Endothelial cell of umbilical vein (primary cell): ENCODE measurements around the gene ETFDH. TPM values are rescaled to one million over a fixed set of nuclear protein-coding genes. Genes with fewer than 3 reads are reported as not detected.

Source experiments
- BruUV-seq: library from RNA; stranded (reverse); fragments of 400-500 nt; replicated peaks from 2 replicates; lab custom pipeline; 2021; lab: Mats Ljungman, UMichigan
- CTCF ChIA-PET: fragments of 300-600, 350-600 bp; sonication (Branson Sonifier 250); formaldehyde crosslinking; loops from one replicate; lab custom pipeline; 2021; ENCODE audit warnings: antibody characterized with exemption, inconsistent platforms; lab: Charles Lee
- POLR2A ChIA-PET: fragments of 300-600, 350-600 bp; sonication (Branson Sonifier 250); formaldehyde crosslinking; loops from one replicate; lab custom pipeline; 2021; ENCODE audit warnings: antibody characterized with exemption, inconsistent platforms; lab: Charles Lee
- DNase-seq: peaks from one replicate; pipeline ENCODE4 v3.0.0-alpha.2; 2011; ENCODE audit warnings: low read depth, low spot score
- FAIRE-seq: peaks from 2 replicates; lab custom pipeline; 2011; peaks lifted over from hg19 to GRCh38; lab: Jason Lieb, UNC
- H2AFZ ChIP-seq: 2 replicates; pipeline ENCODE4 v1.6.0; 2012; ENCODE audit warnings: low read depth, low read length, control low read depth, inconsistent platforms
- H3K27ac ChIP-seq: 2 replicates; pipeline ENCODE4 v1.5.1; 2011; ENCODE audit warnings: low read depth, mild to moderate bottlenecking, control low read depth, low read length, moderate library complexity; ENCODE audit not compliant: insufficient read depth
- H3K27me3 ChIP-seq, 2 experiments: 2 replicates each; pipeline versions ENCODE4 v1.6.0 to v1.6.1; 2011; ENCODE audit warnings: low read length in 2 of 2, mixed read lengths in 1 of 2; ENCODE audit not compliant: control insufficient read depth in 2 of 2, insufficient read depth in 2 of 2
- H3K36me3 ChIP-seq, 2 experiments: 2 replicates in 1 of 2; 3 replicates in 1 of 2; pipeline ENCODE4 v1.5.1; 2011; ENCODE audit warnings: low read length in 2 of 2, mild to moderate bottlenecking in 1 of 2, moderate library complexity in 1 of 2; ENCODE audit not compliant: control insufficient read depth in 2 of 2, insufficient read depth in 2 of 2; ENCODE audit errors: extremely low read depth in 1 of 2
- H3K4me1 ChIP-seq: 3 replicates; pipeline ENCODE4 v1.5.1; 2011; ENCODE audit warnings: mild to moderate bottlenecking, low read length; ENCODE audit not compliant: control insufficient read depth, insufficient read depth; ENCODE audit errors: extremely low read depth
- H3K4me2 ChIP-seq: 2 replicates; pipeline ENCODE4 v1.6.1; 2011; ENCODE audit warnings: low read length, control low read depth, mixed read lengths; ENCODE audit not compliant: insufficient read depth
- H3K4me3 ChIP-seq, 3 experiments: fragments of 200-600 bp in 1 of 3; sonication (generic), shearing (Covaris generic) in 1 of 3; replicated peaks in 1 of 3; 2 replicates each; pipeline ENCODE4 v1.5.1; 2011 to 2016; ENCODE audit warnings: control low read depth in 3 of 3, low read length in 3 of 3, mild to moderate bottlenecking in 2 of 3, inconsistent platforms in 1 of 3, low read depth in 1 of 3, moderate library complexity in 1 of 3; ENCODE audit not compliant: insufficient read depth in 1 of 3
- H3K79me2 ChIP-seq: 2 replicates; pipeline ENCODE4 v1.6.0; 2012; ENCODE audit warnings: low read length, inconsistent platforms; ENCODE audit not compliant: control insufficient read depth, insufficient read depth
- H3K9ac ChIP-seq: replicated peaks from 2 replicates; pipeline ENCODE3; 2011; ENCODE audit warnings: low read length, control low read depth; ENCODE audit not compliant: insufficient read depth; ENCODE audit errors: extremely low read depth
- H3K9me1 ChIP-seq: replicated peaks from 3 replicates; pipeline ENCODE4 v1.6.0; 2011; ENCODE audit warnings: mild to moderate bottlenecking, low read length; ENCODE audit not compliant: control insufficient read depth, insufficient read depth; ENCODE audit errors: extremely low read depth
- H3K9me3 ChIP-seq: replicated peaks from 2 replicates; pipeline ENCODE4 v1.5.1; 2012; ENCODE audit warnings: low read length, inconsistent platforms; ENCODE audit not compliant: control insufficient read depth, insufficient read depth
- H4K20me1 ChIP-seq: replicated peaks from 2 replicates; pipeline ENCODE3; 2011; ENCODE audit warnings: mild to moderate bottlenecking, low read length; ENCODE audit not compliant: control insufficient read depth, insufficient read depth; ENCODE audit errors: extremely low read depth
- EZH2 ChIP-seq: IDR thresholded peaks from 2 replicates; pipeline ENCODE4 v1.6.1; 2012; ENCODE audit warnings: borderline replicate concordance, low read depth, mild to moderate bottlenecking, moderate library complexity, low read length, inconsistent platforms; ENCODE audit not compliant: severe bottlenecking
- FOS ChIP-seq: IDR thresholded peaks from 2 replicates; pipeline ENCODE4 v1.6.1; 2011; ENCODE audit warnings: mild to moderate bottlenecking, low read length, moderate library complexity, borderline replicate concordance; ENCODE audit not compliant: insufficient read depth
- GATA2 ChIP-seq: IDR thresholded peaks from 2 replicates; pipeline ENCODE4 v1.7.0; 2011; ENCODE audit warnings: low read depth, mild to moderate bottlenecking, moderate library complexity, mixed read lengths, low read length; ENCODE audit not compliant: insufficient read length, insufficient read depth
- JUN ChIP-seq: IDR thresholded peaks from 2 replicates; pipeline ENCODE4 v1.6.1; 2011; ENCODE audit warnings: borderline replicate concordance, low read depth; ENCODE audit not compliant: insufficient read length, insufficient read depth
- MYC ChIP-seq: IDR thresholded peaks from one replicate; pipeline ENCODE4 v1.6.1; 2011; ENCODE audit warnings: mild to moderate bottlenecking, low read depth, low read length
- POLR2A ChIP-seq: IDR thresholded peaks from 2 replicates; pipeline ENCODE4 v1.6.1; 2012; ENCODE audit warnings: low read depth, mild to moderate bottlenecking, control low read depth, low read length
- POLR2AphosphoS5 ChIP-seq: IDR thresholded peaks from 2 replicates; pipeline ENCODE4 v1.6.1; 2012; ENCODE audit warnings: low read depth, mild to moderate bottlenecking, control low read depth, low read length, moderate library complexity; ENCODE audit not compliant: insufficient read depth
- dilution Hi-C: fragments of 300-500 bp; cut with MboI; formaldehyde crosslinking; loops from one replicate; pipeline ENCODE4 v1.15.0; 2019; ENCODE audit warnings: low sequenced_read_pairs; ENCODE audit not compliant: extremely low pct_ligation_motif_present
- intact Hi-C: fragments of 100-400 bp; cut with micrococcal nuclease; formaldehyde crosslinking; loops from one replicate; pipeline ENCODE4 v1.10.0; 2022
- polyA plus RNA-seq, 4 experiments: library from polyadenylated mRNA; depleted of rRNA in 3 of 4; stranded (reverse) in 3 of 4; unstranded in 1 of 4; fragments of >200 nt; gene quantifications; 2 replicates each; pipeline versions ENCODE4 v1.2.1 to v1.2.3, GENCODE V29; 2011 to 2012; ENCODE audit warnings: missing spikeins in 1 of 4
- total RNA-seq: library from RNA; stranded (reverse); gene quantifications from 2 replicates; pipeline ENCODE4 v1.2.3, GENCODE V29; 2021
- TF ChIP-seq, protein P1 (sequence below): IDR thresholded peaks from 2 replicates; pipeline ENCODE4 v1.6.1; 2011; ENCODE audit not compliant: insufficient read depth, insufficient read length

ETFDH gene
- total and polyA plus RNA-seq, 2 donors (not counting 3 experiments of a cell fraction or from before 2014, with no cell fraction given): 17.3 to 22.3 TPM

DNA sequence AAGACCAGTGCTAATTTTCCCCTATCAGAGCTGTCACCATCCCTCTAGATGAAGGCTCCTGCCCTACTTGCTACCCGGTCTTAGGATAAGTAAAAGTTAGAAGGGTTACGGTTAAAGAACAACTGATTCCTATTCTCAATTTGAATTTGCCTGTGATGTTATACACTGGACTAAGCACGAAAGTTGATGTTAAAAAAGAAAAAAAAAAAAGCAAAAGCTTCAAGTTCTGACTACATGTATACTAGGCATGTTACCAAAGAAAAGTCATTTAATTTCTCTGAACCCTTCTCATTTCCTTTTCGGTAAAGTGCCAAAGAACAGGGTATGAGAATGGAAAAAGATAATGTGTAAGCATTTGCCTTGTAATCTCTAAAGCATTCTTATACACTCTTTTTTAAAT lies 52.5 kb downstream of the ETFDH start:
- no peak overlapping the region for H2AFZ ChIP-seq
- dilution Hi-C loops: no loop called here
- H3K4me2 ChIP-seq: no peak overlapping the region
- no peaks in the 10 kb centered on the region for H3K9me3 ChIP-seq
- peaks cover 9 to 11% of the 10 kb centered on the region in 2 experiments for H3K27me3 ChIP-seq
- no peaks in the 10 kb centered on the region for H4K20me1 ChIP-seq
- TF ChIP-seq POLR2A: no peak
- no peak for TF ChIP-seq JUN
- TF ChIP-seq EZH2: no peak
- no peak for TF ChIP-seq GATA2
- TF ChIP-seq, protein P1, sequence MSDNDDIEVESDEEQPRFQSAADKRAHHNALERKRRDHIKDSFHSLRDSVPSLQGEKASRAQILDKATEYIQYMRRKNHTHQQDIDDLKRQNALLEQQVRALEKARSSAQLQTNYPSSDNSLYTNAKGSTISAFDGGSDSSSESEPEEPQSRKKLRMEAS: no peak
- TF ChIP-seq MYC: no peak
- no peak for TF ChIP-seq POLR2AphosphoS5
- POLR2A ChIA-PET: no interaction called here
- peaks cover 8% of the 10 kb centered on the region for H3K4me1 ChIP-seq
- H3K36me3 ChIP-seq: peaks cover 4 to 6% of the 10 kb centered on the region in 2 experiments
- DNase-seq (no peak), FAIRE-seq (no peak)
- H3K9ac ChIP-seq: no peak overlapping the region
- intact Hi-C loops: loop anchor here (5.0 kb wide), 2 partner anchors 468 to 472 kb away; no protein-coding TSS in a partner anchor
- H3K27ac ChIP-seq: no peak overlapping the region
- H3K4me3 ChIP-seq: no peak overlapping the region
- peaks cover 23% of the 10 kb centered on the region for H3K79me2 ChIP-seq
- CTCF ChIA-PET: interaction anchor here (2.6 kb wide), 1 partner anchor 127 kb away, joined by 16 read pairs; no protein-coding TSS in a partner anchor
- no peaks in the 10 kb centered on the region for H3K9me1 ChIP-seq
- no TSS peak for BruUV-seq

DNA sequence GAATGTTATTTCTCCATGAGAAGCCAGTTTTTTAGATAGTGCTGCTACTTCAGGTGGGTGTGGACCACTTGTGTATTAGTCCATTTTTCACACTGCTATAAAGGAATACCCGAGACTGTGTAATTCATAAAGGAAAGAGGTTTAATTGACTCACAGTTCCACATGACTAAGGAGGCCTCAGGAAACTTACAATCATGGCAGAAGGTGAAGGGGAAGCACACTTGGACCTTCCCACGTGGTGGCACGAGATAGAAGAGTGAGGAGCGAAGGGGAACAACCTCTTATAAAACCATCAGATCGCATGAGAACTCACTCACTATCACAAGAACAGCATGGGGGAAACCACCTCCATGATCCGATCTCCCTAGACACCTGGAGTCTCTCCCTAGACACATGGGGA lies 54.5 kb downstream of the ETFDH start:
- CTCF ChIA-PET: interaction anchor here (2.1 to 2.6 kb wide), 2 partner anchors 54 to 125 kb away, joined by 6 to 26 read pairs; no protein-coding TSS in a partner anchor
- POLR2A ChIA-PET: no interaction called here
- no TSS peak for BruUV-seq
- peaks cover 9 to 12% of the 10 kb centered on the region in 2 experiments for H3K27me3 ChIP-seq
- FAIRE-seq (no peak), DNase-seq (no peak)
- H3K9me1 ChIP-seq: no peaks in the 10 kb centered on the region
- no peaks in the 10 kb centered on the region for H3K36me3 ChIP-seq
- H3K27ac ChIP-seq: no peak overlapping the region
- H3K79me2 ChIP-seq: peaks cover 13% of the 10 kb centered on the region
- H3K4me2 ChIP-seq: no peak overlapping the region
- TF ChIP-seq FOS (no peak), JUN (no peak), GATA2 (no peak)
- H3K9me3 ChIP-seq: no peaks in the 10 kb centered on the region
- no peaks in the 10 kb centered on the region for H4K20me1 ChIP-seq
- dilution Hi-C loops: no loop called here
- no peak overlapping the region for H3K4me3 ChIP-seq
- H3K4me1 ChIP-seq: peaks cover 8% of the 10 kb centered on the region
- intact Hi-C loops: no loop called here
- H3K9ac ChIP-seq: no peak overlapping the region
- no peak overlapping the region for H2AFZ ChIP-seq
